KMS-11 (cell line): ENCODE data around the gene NCKAP5.

Experiments used
- H2AFZ ChIP-seq: fragments of 200-600 bp; sonication (generic); 2 replicates; pipeline ENCODE4 v1.6.1; 2016; ENCODE audit warnings: antibody characterized with exemption, mixed run types, low read depth
- H3K27ac ChIP-seq: fragments of 200-600 bp; sonication (generic); 2 replicates; pipeline ENCODE4 v1.6.1; 2016; ENCODE audit warnings: mild to moderate bottlenecking, mixed run types
- H3K27me3 ChIP-seq: fragments of 200-600 bp; sonication (generic); 2 replicates; pipeline ENCODE4 v1.6.1; 2017; ENCODE audit warnings: mild to moderate bottlenecking, low read depth, mixed run types, moderate library complexity; ENCODE audit not compliant: insufficient read depth
- H3K36me3 ChIP-seq: fragments of 200-600 bp; sonication (generic); 2 replicates; pipeline ENCODE4 v1.6.1; 2017; ENCODE audit warnings: mild to moderate bottlenecking, mixed run types; ENCODE audit not compliant: insufficient read depth
- H3K4me1 ChIP-seq: fragments of 200-600 bp; sonication (generic); 2 replicates; pipeline ENCODE4 v1.6.1; 2016; ENCODE audit warnings: mild to moderate bottlenecking, low read depth, mixed run types; ENCODE audit not compliant: poor library complexity, severe bottlenecking
- H3K4me2 ChIP-seq: fragments of 200-600 bp; sonication (generic); 2 replicates; pipeline ENCODE4 v1.7.0; 2016; ENCODE audit warnings: mild to moderate bottlenecking, mixed run types
- H3K4me3 ChIP-seq: fragments of 200-600 bp; sonication (generic); IDR thresholded peaks from 2 replicates; pipeline ENCODE4 v1.6.1; 2017; ENCODE audit warnings: low read depth, low read length, mixed read lengths; ENCODE audit not compliant: insufficient read depth
- H3K79me2 ChIP-seq: fragments of 200-600 bp; sonication (generic); 2 replicates; pipeline ENCODE4 v1.6.1; 2016; ENCODE audit warnings: low read depth, mixed run types; ENCODE audit not compliant: insufficient read depth
- H3K9ac ChIP-seq: fragments of 200-600 bp; sonication (generic); 2 replicates; pipeline ENCODE4 v1.6.1; 2016; ENCODE audit warnings: mild to moderate bottlenecking, mixed run types
- H4K20me1 ChIP-seq: fragments of 200-600 bp; sonication (generic); 2 replicates; pipeline ENCODE4 v1.6.1; 2016; ENCODE audit warnings: mild to moderate bottlenecking, mixed run types; ENCODE audit not compliant: insufficient read depth
- TF ChIP-seq, protein P1 (sequence below): fragments of 200-600 bp; sonication (generic); conservative IDR thresholded peaks from 2 replicates; pipeline ENCODE4 v1.6.1; 2017; ENCODE audit warnings: low read depth, mild to moderate bottlenecking, antibody characterized with exemption, low read length, moderate library complexity, mixed read lengths

The NCKAP5 gene

DNA sequence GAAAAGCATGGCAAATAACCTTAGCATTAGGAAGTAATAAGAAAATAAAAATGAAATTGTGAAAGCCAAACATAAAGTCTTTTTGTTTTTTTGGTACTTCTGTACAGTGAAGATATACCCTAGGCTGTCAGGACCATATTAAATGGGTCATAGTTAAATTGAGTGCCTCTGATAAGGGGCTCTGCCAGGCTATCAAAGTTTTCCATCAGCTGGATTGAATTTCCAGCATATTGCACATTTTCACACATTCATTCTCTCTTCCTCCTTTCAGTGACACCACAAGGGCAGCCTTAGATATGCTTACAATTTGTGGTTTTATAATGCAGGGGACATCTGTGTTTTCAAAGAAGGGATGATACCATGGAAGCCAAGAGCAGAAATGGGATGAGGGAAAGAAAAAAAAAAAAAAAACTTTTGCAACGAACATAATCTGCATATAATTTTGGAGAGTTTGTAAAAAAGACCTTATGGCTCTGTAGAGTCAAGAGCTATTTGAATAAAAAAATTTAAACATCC is 789.0 kb downstream of the NCKAP5 start:
- H3K4me1 ChIP-seq, result no peaks in the 10 kb centered on the region
- no peak overlapping the region for H3K4me3 ChIP-seq
- TF ChIP-seq, protein P1, sequence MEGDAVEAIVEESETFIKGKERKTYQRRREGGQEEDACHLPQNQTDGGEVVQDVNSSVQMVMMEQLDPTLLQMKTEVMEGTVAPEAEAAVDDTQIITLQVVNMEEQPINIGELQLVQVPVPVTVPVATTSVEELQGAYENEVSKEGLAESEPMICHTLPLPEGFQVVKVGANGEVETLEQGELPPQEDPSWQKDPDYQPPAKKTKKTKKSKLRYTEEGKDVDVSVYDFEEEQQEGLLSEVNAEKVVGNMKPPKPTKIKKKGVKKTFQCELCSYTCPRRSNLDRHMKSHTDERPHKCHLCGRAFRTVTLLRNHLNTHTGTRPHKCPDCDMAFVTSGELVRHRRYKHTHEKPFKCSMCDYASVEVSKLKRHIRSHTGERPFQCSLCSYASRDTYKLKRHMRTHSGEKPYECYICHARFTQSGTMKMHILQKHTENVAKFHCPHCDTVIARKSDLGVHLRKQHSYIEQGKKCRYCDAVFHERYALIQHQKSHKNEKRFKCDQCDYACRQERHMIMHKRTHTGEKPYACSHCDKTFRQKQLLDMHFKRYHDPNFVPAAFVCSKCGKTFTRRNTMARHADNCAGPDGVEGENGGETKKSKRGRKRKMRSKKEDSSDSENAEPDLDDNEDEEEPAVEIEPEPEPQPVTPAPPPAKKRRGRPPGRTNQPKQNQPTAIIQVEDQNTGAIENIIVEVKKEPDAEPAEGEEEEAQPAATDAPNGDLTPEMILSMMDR, result no peak
- no peak overlapping the region for H3K9ac ChIP-seq
- no peaks in the 10 kb centered on the region for H3K36me3 ChIP-seq
- H3K79me2 ChIP-seq, result no peaks in the 10 kb centered on the region
- no peaks in the 10 kb centered on the region for H3K27me3 ChIP-seq
- no peaks in the 10 kb centered on the region for H4K20me1 ChIP-seq
- no peak overlapping the region for H3K27ac ChIP-seq
- no peak overlapping the region for H2AFZ ChIP-seq
- no peak overlapping the region for H3K4me2 ChIP-seq

DNA sequence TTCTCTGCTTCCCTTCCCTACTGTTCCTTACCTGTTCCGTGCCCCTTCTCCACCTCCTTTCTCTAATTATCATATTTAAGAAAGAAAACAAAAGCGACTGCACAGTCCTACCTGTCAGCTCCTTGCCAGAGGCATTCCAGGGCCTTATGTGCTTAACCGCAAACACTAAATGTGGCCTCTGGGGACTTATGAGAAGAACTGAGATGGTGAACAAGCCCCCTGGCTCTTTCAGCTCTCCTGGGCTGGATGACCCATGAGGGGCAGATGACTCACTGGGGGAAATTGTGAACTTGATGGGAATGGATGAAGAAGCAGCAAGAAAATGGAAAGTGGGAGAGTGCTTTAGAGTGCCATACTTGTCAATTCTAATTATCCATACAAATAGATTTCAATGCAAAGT is 792.0 kb downstream of the NCKAP5 start:
- Histone ChIP-seq H3K27ac (no peak overlapping the region), H3K4me2 (no peak overlapping the region), H4K20me1 (no peaks in the 10 kb centered on the region), H3K27me3 (no peaks in the 10 kb centered on the region), H2AFZ (no peak overlapping the region), H3K79me2 (no peaks in the 10 kb centered on the region), H3K4me3 (no peak overlapping the region), H3K36me3 (no peaks in the 10 kb centered on the region), H3K4me1 (no peaks in the 10 kb centered on the region), H3K9ac (no peak overlapping the region)
- TF ChIP-seq, protein P1, result no peak

DNA sequence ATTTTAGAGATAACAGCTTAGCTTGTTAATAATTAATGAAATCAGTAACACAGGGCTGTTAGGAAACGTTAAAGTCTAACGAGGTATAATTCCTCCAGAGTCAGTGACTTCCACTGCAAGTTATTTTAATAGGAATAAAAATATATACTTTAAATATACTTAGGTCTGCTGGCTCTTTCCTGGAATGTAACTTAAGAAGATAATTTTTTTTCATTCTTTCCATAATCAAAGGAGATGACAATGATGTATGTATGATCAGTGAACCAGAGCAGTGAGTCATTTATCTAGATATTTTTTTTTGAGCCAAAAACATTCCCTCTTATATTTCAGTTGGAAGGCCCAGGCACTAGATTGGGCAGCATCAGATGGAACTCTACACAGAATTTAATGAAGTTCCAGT is 794.1 kb downstream of the NCKAP5 start:
- Histone ChIP-seq H3K79me2 (no peaks in the 10 kb centered on the region), H3K4me1 (no peaks in the 10 kb centered on the region), H3K4me3 (no peak overlapping the region), H3K4me2 (no peak overlapping the region), H2AFZ (no peak overlapping the region), H4K20me1 (no peaks in the 10 kb centered on the region), H3K36me3 (no peaks in the 10 kb centered on the region), H3K27ac (no peak overlapping the region), H3K27me3 (no peaks in the 10 kb centered on the region), H3K9ac (no peak overlapping the region)
- TF ChIP-seq, protein P1, result no peak

DNA sequence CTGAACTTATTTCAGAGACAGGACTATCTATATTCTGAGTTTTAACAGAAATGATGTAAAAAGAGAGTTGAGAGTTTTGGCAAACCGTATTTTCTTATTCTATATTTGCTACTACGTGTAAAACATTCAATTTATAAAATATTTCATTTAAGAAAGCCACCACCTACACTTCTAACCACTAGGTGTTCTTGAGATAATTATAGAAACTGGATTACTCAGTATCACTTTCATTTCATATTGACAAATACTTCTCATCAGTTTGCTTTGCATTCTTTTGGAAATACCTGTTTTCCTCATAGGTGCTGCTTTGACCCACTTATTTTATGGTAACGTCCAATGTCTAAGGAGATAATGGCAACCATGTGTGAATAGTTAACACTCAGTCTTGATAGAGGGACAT is 794.9 kb downstream of the NCKAP5 start:
- H3K4me3 ChIP-seq, result no peak overlapping the region
- no peak overlapping the region for H3K27ac ChIP-seq
- H3K4me1 ChIP-seq, result no peaks in the 10 kb centered on the region
- H3K9ac ChIP-seq, result no peak overlapping the region
- H3K36me3 ChIP-seq, result no peaks in the 10 kb centered on the region
- no peak overlapping the region for H2AFZ ChIP-seq
- TF ChIP-seq, protein P1, result no peak
- no peaks in the 10 kb centered on the region for H4K20me1 ChIP-seq
- no peak overlapping the region for H3K4me2 ChIP-seq
- H3K27me3 ChIP-seq, result no peaks in the 10 kb centered on the region
- no peaks in the 10 kb centered on the region for H3K79me2 ChIP-seq
